ENCODE data around the gene APOBEC2.

Gene APOBEC2

DNA sequence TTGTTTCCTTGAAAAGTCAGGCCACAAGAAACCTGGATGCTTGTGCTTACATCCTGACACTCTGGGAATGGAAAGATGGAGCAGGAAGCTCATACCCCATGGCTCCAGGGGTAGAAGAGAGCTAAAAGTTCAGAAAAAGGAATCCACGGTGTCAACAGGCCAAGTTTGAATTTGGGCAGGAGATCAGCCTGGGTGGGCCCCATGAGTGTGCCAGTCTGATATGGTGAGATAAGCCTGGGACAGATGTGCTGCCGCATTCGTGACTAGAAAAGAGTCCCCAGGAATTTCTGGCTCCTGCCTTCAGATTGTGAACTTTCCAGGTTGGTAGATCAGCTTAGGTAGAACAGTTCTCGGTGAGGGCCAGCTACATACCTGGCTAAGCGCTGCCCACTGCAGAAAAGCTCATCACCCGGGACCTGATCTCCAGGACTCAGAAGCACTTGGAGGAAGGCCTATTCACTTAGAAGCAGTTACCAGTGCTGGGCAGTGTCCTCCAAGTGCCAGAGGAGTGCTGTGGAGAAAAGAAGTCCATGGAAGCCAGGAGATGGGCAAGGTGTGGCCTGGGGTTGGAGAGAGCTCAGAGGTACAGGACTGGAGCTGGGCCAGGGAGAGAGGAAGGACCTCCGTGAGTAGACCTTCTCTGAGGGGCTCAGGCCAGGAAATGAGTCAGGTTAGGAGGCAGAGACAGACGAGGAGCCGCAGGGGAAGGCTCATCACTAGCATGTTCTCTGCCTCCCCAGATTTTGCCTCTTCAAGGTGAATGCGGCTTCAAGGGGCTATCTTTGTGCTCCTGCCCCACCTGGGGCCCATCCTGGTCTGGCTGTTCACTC lies 10.6 kb upstream of the APOBEC2 start, which contains the start of gene TSPO2:
Gene TSPO2, plus strand, starts transcription at position 242 of the 830 bp plus-strand sequence. Its CDS starts 519 bp downstream, at position 761.
- TF ChIP-seq, protein P1, sequence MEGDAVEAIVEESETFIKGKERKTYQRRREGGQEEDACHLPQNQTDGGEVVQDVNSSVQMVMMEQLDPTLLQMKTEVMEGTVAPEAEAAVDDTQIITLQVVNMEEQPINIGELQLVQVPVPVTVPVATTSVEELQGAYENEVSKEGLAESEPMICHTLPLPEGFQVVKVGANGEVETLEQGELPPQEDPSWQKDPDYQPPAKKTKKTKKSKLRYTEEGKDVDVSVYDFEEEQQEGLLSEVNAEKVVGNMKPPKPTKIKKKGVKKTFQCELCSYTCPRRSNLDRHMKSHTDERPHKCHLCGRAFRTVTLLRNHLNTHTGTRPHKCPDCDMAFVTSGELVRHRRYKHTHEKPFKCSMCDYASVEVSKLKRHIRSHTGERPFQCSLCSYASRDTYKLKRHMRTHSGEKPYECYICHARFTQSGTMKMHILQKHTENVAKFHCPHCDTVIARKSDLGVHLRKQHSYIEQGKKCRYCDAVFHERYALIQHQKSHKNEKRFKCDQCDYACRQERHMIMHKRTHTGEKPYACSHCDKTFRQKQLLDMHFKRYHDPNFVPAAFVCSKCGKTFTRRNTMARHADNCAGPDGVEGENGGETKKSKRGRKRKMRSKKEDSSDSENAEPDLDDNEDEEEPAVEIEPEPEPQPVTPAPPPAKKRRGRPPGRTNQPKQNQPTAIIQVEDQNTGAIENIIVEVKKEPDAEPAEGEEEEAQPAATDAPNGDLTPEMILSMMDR (IDR thresholded peaks at IDR 0.05; ENCODE audit: control insufficient read depth, extremely low read depth, insufficient read depth), result no peak
- DNase-seq (ENCODE audit: low read depth), result no peak

DNA sequence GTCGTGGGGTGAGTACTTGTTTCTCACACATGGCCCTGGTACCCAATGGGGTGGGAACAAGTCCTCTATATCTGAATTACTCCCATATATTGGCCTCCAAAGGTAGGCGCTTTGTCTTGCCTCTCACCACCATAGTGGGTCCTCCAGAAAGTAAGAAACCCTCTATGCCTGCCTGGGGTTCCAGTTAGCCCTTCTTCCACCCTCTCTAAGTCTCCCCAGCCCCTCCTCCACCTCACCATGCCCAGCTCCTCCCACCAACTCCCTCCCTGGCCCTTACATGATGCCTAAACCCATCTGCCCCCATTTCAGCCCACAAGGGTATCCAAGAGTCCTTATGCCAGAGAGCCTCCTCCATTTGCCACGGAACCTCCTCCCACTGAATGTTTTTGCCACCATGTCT lies 9.9 kb upstream of the APOBEC2 start:
- TF ChIP-seq, protein P1 (IDR thresholded peaks at IDR 0.05; ENCODE audit: control insufficient read depth, extremely low read depth, insufficient read depth), result no peak
- H3K4me3 ChIP-seq (ENCODE audit: low read depth, low read length), result no peak overlapping the region
- DNase-seq (ENCODE audit: low read depth), result no peak

More for the DNA sequence above, 10.6 kb upstream of the APOBEC2 start, which contains the start of gene TSPO2:
- no peak within 1 kb of the TSS for H3K4me3 ChIP-seq (ENCODE audit: low read depth, low read length)

DNA sequence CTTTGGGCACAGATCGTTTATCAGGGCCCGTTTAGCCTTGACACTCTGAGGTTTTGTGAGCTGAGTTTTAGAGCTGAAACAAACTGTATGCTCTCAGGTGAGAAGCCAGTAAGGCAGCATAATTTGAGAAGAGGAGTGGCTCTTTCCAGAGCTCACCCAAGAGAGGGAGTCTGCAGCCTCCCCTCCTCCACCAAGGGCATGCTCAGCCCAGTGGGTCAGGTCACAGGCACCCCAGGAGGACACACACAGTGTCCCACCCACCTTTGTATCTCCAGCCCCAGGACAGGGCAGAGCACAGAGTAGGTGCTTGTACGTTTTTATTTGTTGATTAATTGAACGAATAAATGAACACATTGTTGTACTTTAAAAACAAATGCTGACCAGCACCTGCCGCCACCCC lies 7.3 kb upstream of the APOBEC2 start:
- DNase-seq (ENCODE audit: low read depth), result no peak
- no peak overlapping the region for H3K4me3 ChIP-seq (ENCODE audit: low read depth, low read length)
- TF ChIP-seq, protein P1 (IDR thresholded peaks at IDR 0.05; ENCODE audit: control insufficient read depth, extremely low read depth, insufficient read depth), result no peak

DNA sequence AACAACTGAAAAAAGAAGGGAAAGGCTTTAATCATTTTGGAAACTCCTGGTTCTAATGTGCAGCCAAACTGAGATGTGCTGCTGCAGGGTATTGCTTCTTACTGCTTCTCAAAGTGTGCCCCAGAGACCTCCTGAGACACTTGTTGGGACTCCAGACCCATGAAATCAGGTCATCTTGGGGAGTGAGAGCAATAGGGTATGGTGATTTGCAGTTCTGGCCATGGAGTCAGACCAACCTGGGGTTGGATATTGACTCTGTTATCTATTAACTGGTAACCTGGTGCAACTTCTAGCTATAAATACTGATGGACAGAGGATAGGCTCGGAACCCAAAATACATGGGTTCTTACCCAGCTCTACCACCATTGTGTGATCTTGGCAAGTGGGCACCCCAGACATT lies 6.9 kb upstream of the APOBEC2 start:
- DNase-seq (ENCODE audit: low read depth), result no peak
- no peak overlapping the region for H3K4me3 ChIP-seq (ENCODE audit: low read depth, low read length)
- TF ChIP-seq, protein P1 (IDR thresholded peaks at IDR 0.05; ENCODE audit: control insufficient read depth, extremely low read depth, insufficient read depth), result no peak

DNA sequence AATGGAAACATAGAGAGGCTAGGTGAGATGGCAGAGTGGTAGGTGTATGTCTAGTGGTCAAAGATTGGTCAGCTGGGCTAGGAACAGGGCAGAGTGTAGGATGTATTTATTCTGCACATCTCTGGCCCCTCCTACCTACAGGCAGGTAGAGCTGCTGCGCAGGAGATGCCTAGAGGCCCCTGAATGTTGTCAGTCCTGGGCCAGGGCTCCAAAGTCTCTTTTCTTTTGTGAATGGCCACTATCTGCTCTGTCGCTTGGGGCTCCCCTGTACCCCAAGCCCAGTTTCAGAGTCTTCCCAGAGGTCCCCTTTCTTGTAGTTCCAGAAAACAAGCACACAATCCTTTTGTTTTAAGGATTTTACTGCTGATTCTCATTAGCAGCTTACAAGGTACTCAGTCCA lies 5.7 kb upstream of the APOBEC2 start:
- no peak overlapping the region for H3K4me3 ChIP-seq (ENCODE audit: low read depth, low read length)
- TF ChIP-seq, protein P1 (IDR thresholded peaks at IDR 0.05; ENCODE audit: control insufficient read depth, extremely low read depth, insufficient read depth), result no peak
- DNase-seq (ENCODE audit: low read depth), result no peak

DNA sequence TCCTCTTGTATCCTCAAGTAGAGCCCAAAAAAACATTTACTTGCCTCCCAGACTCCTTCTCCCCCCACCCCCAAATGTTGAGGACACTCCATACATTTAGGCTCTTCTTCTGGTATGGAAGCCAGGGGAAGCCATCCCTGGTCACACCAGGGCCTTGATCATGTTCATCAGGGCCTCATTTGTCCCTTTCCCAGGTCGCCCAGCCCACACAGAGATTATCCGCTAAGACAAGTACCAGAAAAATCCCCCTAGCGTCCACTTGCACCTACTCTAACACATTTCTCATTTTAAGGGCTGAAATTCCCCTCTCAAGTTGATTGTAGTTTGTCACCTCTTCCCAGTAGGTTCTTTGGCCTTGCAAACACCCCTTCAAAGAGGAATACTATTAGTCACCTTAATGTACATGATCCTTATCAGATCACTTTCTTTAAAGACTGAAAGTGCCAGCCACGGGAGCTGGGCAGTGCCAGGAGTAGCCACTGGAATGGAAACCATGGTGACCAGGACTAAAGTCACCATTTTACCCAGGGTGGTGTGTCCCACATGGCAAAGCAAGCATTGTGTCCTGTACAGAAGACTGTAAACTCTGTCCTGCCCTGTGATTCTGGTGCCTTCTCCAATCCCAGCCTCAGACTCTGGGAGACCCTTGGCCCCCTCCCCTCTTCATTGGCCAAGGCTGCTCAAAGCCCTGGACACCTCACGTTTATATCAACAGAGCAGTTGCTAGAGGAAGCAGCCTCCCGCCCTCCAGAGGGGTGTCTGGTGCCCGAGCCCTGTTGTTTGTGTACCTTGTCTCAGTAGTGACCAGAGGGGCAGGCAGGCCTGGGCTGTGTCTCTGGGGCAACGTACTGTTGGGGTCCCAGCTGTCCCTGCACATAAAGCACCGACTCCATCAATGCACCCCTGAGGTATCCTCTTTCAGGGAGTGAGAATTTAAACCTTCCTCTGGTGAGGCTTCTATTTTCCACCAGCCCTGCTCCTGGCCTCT lies 5.0 kb upstream of the APOBEC2 start:
- TF ChIP-seq, protein P1 (IDR thresholded peaks at IDR 0.05; ENCODE audit: control insufficient read depth, extremely low read depth, insufficient read depth), result no peak
- H3K4me3 ChIP-seq (ENCODE audit: low read depth, low read length), result no peak overlapping the region
- DNase-seq (ENCODE audit: low read depth), result no peak

All from LNCaP clone FGC (cell line).